ENCODE data around the gene GNPNAT1.
"Not testable (repeated sequence)": the region's sequence is repeated elsewhere in the genome, so short reads cannot be mapped to it uniquely, and the experiment has no call there.

GNPNAT1 gene

GRCh38 chr14:52729585-52729924 lies 61.9 kb downstream of the GNPNAT1 start:
- DNase-seq (ENCODE audit: low spot score), result no peak

- DNase-seq (ENCODE audit: low spot score), result not testable (repeated sequence)
Observed at GRCh38 chr14:52729035-52729434, 62.4 kb downstream of the GNPNAT1 start.

- DNase-seq (ENCODE audit: low spot score), result not testable (repeated sequence)
Observed at GRCh38 chr14:52727509-52727908, 63.9 kb downstream of the GNPNAT1 start.

Measured in hematopoietic multipotent progenitor cell treated with erythropoietin and hydrocortisone succinate and interleukin-3 and kit ligand, for 15 days (in vitro differentiated cells).